A549 (cell line): ENCODE measurements around the gene PTPA. TPM values are rescaled to one million over a fixed set of nuclear protein-coding genes. Genes with fewer than 3 reads are reported as not detected.
A peak's percentile ranks its signal among the peaks of the same experiment; 100 is the strongest.

Experiments
- ATAC-seq, 2 experiments: fragments of 200-7000 bp in 1 of 2; fragments of >200 bp in 1 of 2; cut with Nextera tagmentation in 1 of 2; cut with Tn5 transposase in 1 of 2; 3 replicates each; pipeline versions ENCODE4 v1.8.0 to v1.9.1; 2018 to 2020; ENCODE audit warnings: mild to moderate bottlenecking in 1 of 2, moderate library complexity in 1 of 2
- CTCF ChIA-PET: fragments of 300-600 bp; sonication (Branson Sonifier 250); formaldehyde crosslinking; extraction: SDS; loops from one replicate; lab custom pipeline; 2021; ENCODE audit warnings: antibody characterized with exemption, inconsistent platforms; lab: Yijun Ruan, JAX
- POLR2A ChIA-PET: fragments of 350-600 bp; formaldehyde crosslinking; extraction: SDS; loops from one replicate; lab custom pipeline; 2021; ENCODE audit warnings: antibody characterized with exemption, inconsistent platforms; lab: Yijun Ruan, JAX
- DNase-seq, 2 experiments: peaks; one replicate each; pipeline versions ENCODE4 v3.0.0 to v3.0.0-alpha.2; 2011 to 2016; ENCODE audit warnings: low read depth in 1 of 2, low spot score in 1 of 2
- FAIRE-seq: peaks from 2 replicates; lab custom pipeline; 2011; peaks lifted over from hg19 to GRCh38; lab: Jason Lieb, UNC
- H3K27ac ChIP-seq, 2 experiments: fragments of >200 bp; sonication (Bioruptor Twin); formaldehyde crosslinking; 3 replicates each; pipeline ENCODE4 v1.5.1; 2016 to 2017
- H3K4me1 ChIP-seq: fragments of >200 bp; sonication (Bioruptor Twin); formaldehyde crosslinking; 3 replicates; pipeline ENCODE4 v1.6.1; 2016
- H3K4me2 ChIP-seq: fragments of >200 bp; sonication (Bioruptor Twin); formaldehyde crosslinking; 3 replicates; pipeline ENCODE4 v1.6.1; 2016
- H3K4me3 ChIP-seq: fragments of >200 bp; sonication (Bioruptor Twin); formaldehyde crosslinking; 3 replicates; pipeline ENCODE4 v1.5.1; 2016
- H3K9me3 ChIP-seq: fragments of >200 bp; sonication (Bioruptor Twin); formaldehyde crosslinking; 3 replicates; pipeline ENCODE4 v1.6.1; 2016
- BCL3 ChIP-seq: fragments of >200 bp; sonication (Bioruptor Twin); formaldehyde crosslinking; IDR thresholded peaks from 3 replicates; pipeline ENCODE4 v1.6.1; 2016
- BHLHE40 ChIP-seq: IDR thresholded peaks from 2 replicates; pipeline ENCODE4 v1.6.1; 2012; ENCODE audit warnings: low read depth, low read length, inconsistent platforms
- CEBPB ChIP-seq, 2 experiments: fragments of >200 bp in 1 of 2; sonication (Bioruptor Twin) in 1 of 2; formaldehyde crosslinking in 1 of 2; IDR thresholded peaks; 2 replicates each; pipeline ENCODE4 v1.6.1; 2012 to 2016
- CHD2 ChIP-seq: fragments of 150-350 bp; IDR thresholded peaks from 2 replicates; pipeline ENCODE4 v1.6.1; 2014; ENCODE audit warnings: low read length; ENCODE audit not compliant: partially characterized antibody
- ESRRA ChIP-seq: fragments of 150-350 bp; IDR thresholded peaks from 2 replicates; pipeline ENCODE4 v1.6.1; 2014; ENCODE audit warnings: mild to moderate bottlenecking, low read length, borderline replicate concordance
- FOXS1 ChIP-seq: fragments of 250-450 bp; sonication (Bioruptor Pico); IDR thresholded peaks from 2 replicates; pipeline ENCODE4 v1.5.0; 2020; ENCODE audit warnings: mild to moderate bottlenecking, moderate library complexity
- GATA3 ChIP-seq: IDR thresholded peaks from 2 replicates; pipeline ENCODE4 v1.6.1; 2012; ENCODE audit warnings: borderline replicate concordance
- HDAC2 ChIP-seq: fragments of 200-600 bp; sonication (generic); IDR thresholded peaks from 2 replicates; pipeline ENCODE4 v1.6.1; 2016
- HMGXB4 ChIP-seq: fragments of 250-450 bp; sonication (Bioruptor Pico); IDR thresholded peaks from 2 replicates; pipeline ENCODE4 v1.5.0; 2021; ENCODE audit warnings: mild to moderate bottlenecking, moderate library complexity, borderline replicate concordance
- JUNB ChIP-seq: fragments of >200 bp; sonication (Bioruptor Twin); formaldehyde crosslinking; IDR thresholded peaks from 2 replicates; pipeline ENCODE4 v1.6.1; 2016
- KDM5A ChIP-seq: fragments of 200-600 bp; sonication (generic); IDR thresholded peaks from 2 replicates; pipeline ENCODE4 v1.6.1; 2016; ENCODE audit warnings: antibody characterized with exemption, mild to moderate bottlenecking
- MAFK ChIP-seq: fragments of 450-650 bp; IDR thresholded peaks from 2 replicates; pipeline ENCODE4 v1.6.1; 2014; ENCODE audit not compliant: partially characterized antibody
- MAZ ChIP-seq: fragments of 150-350 bp; IDR thresholded peaks from 2 replicates; pipeline ENCODE4 v1.6.1; 2014; ENCODE audit warnings: antibody characterized with exemption, low read depth, low read length, borderline replicate concordance
- PHF8 ChIP-seq: fragments of 200-600 bp; sonication (generic); IDR thresholded peaks from 2 replicates; pipeline ENCODE4 v1.6.1; 2016; ENCODE audit warnings: low read depth, mild to moderate bottlenecking, antibody characterized with exemption, moderate library complexity, borderline replicate concordance
- POLR2AphosphoS2 ChIP-seq: conservative IDR thresholded peaks from 2 replicates; pipeline ENCODE4 v1.6.1; 2012; ENCODE audit warnings: low read length, improper control_type of control experiment, inconsistent platforms
- RAD21 ChIP-seq, 2 experiments: fragments of >200 bp in 1 of 2; sonication (Bioruptor Twin) in 1 of 2; formaldehyde crosslinking in 1 of 2; IDR thresholded peaks in 1 of 2; conservative IDR thresholded peaks in 1 of 2; 2 replicates in 1 of 2; 3 replicates in 1 of 2; pipeline ENCODE4 v1.6.1; 2012 to 2018; ENCODE audit warnings: inconsistent platforms in 1 of 2
- RARB ChIP-seq: fragments of 250-450 bp; sonication (Bioruptor Pico); IDR thresholded peaks from 2 replicates; pipeline ENCODE4 v1.8.0; 2021; ENCODE audit warnings: mild to moderate bottlenecking, moderate library complexity
- RCOR1 ChIP-seq: fragments of 150-350 bp; IDR thresholded peaks from 2 replicates; pipeline ENCODE4 v1.6.1; 2014; ENCODE audit warnings: antibody characterized with exemption, low read length, low read depth
- RFX5 ChIP-seq: fragments of 450-650 bp; IDR thresholded peaks from 2 replicates; pipeline ENCODE4 v1.7.1; 2014; ENCODE audit warnings: antibody characterized with exemption, mild to moderate bottlenecking, moderate library complexity
- TP53 ChIP-seq: fragments of 250-450 bp; sonication (Bioruptor Pico); IDR thresholded peaks from 2 replicates; pipeline ENCODE4 v1.5.0; 2021; ENCODE audit warnings: mild to moderate bottlenecking, moderate library complexity
- ZC3H11A ChIP-seq: fragments of 450-650 bp; IDR thresholded peaks from 2 replicates; pipeline ENCODE4 v1.6.1; 2014; ENCODE audit warnings: antibody characterized with exemption, mild to moderate bottlenecking
- ZSCAN20 ChIP-seq: fragments of 250-450 bp; sonication (Bioruptor Pico); IDR thresholded peaks from 2 replicates; pipeline ENCODE4 v1.8.0; 2022; ENCODE audit warnings: mild to moderate bottlenecking, moderate library complexity
- WGBS: methylation state at CpG from one replicate; pipeline ENCODE4 v1.1.6; 2017; ENCODE audit errors: missing lambda C conversion rate; 5-methylcytosine and 5-hydroxymethylcytosine counted together
- polyA plus RNA-seq, 4 experiments: library from polyadenylated mRNA; depleted of rRNA in 3 of 4; stranded (reverse); fragments of >200 nt; fragmentation: RNase III in 1 of 4; extraction: RNeasy Plus Mini Kit Qiagen cat#74134 plus additional on column Dnase treatment in 1 of 4; gene quantifications; 2 replicates in 3 of 4; 3 replicates in 1 of 4; pipeline ENCODE4 v1.2.3, GENCODE V29; 2011 to 2017
- TF ChIP-seq, protein P1 (sequence below): IDR thresholded peaks from 2 replicates; pipeline ENCODE4 v1.6.1; 2012
- TF ChIP-seq, protein P2 (sequence below): fragments of 450-650 bp; IDR thresholded peaks from 2 replicates; pipeline ENCODE4 v1.6.1; 2014; ENCODE audit warnings: antibody characterized with exemption

Gene PTPA
- polyA plus RNA-seq, 2 of the 4 experiments (the other 2 are of a cell fraction): 140 to 161 TPM

DNA sequence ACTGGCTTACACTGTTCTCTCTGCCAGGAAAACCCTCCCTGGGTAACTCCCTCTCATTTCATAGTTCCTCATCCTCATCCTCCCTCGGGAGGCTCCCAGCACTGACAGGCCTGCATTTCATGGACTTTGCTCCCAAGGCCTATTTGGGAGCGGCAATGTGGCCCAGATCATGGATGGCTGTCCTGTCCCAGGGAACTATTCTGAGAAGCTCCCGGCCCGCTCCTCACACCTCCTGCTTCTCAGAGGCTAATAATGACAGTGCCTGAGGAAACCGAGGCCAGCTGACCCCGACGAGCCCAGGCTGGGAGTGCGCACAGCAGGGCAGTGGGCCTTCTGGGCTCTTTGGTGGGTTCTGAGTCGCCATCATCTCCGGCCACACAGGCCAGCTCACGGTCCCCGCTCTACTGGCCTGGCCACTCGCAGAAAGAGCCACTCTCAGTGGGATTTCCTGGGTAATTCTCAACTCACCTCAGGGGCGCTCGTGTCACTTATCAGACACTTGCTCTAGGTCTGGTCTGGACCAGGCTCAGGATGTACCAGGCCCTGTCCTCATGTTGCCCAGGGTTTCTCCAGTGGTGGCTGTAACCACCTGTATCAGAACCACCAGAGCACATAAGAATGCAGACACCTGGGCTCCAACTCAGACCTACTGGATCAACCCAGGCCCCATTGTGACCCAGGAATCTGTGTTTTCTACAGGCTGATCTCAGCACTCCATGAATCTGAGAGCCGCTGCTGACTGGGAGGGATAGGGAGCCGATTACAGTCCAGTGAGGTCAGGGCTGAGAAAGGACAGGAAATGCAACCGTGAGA is 32.3 kb upstream of the PTPA start (continued):
- TF ChIP-seq RARB (no peak), CEBPB (IDR thresholded peaks at IDR 0.05) (no peak), FOXS1 (CRISPR knock-in tag) (no peak), GATA3 (no peak), ZSCAN20 (no peak), MAZ (no peak)

DNA sequence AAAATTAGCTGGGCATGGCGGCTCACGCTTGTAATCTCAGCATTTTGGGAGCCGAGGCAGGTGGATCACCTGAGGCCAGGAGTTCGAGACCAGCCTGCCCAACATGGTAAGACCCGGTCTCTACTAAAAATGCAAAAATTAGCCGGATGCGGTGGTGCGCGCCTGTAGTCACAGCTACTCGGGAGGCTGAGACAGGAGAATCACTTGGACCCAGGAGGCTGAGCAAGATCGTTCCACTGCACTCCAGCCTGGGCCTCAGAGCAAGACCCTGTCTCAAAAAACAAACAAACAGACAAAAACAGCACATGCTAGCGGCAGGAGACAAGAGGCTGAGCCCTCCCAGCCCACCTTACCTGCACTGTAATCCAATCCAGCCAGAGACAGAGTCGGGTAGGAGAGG is 31.4 kb upstream of the PTPA start:
- no peaks in the 10 kb centered on the region for H3K9me3 ChIP-seq
- CTCF ChIA-PET: interaction anchor here (1.9 kb wide), 1 partner anchor 74 kb away, joined by 8 read pairs; no protein-coding TSS in a partner anchor

More for the DNA sequence above, 31.4 kb upstream of the PTPA start:
- peak overlapping the region; percentile 92 for H3K4me2 ChIP-seq
- FAIRE-seq: no peak
- peaks cover 18% of the 10 kb centered on the region; the same call in 2 of the 3 replicates for H3K4me1 ChIP-seq
- no peak for ATAC-seq
- no peak for TF ChIP-seq HDAC2
- TF ChIP-seq TP53 (CRISPR knock-in tag): no peak
- no peak for TF ChIP-seq HMGXB4
- TF ChIP-seq, protein P1, sequence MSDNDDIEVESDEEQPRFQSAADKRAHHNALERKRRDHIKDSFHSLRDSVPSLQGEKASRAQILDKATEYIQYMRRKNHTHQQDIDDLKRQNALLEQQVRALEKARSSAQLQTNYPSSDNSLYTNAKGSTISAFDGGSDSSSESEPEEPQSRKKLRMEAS: no peak
- no peak for TF ChIP-seq BHLHE40
- TF ChIP-seq RAD21 (conservative IDR thresholded peaks at IDR 0.05 in 1 of 2, IDR thresholded peaks at IDR 0.05 in 1 of 2): no peak
- no peak for TF ChIP-seq MAFK
- TF ChIP-seq JUNB: no peak
- TF ChIP-seq, protein P2, sequence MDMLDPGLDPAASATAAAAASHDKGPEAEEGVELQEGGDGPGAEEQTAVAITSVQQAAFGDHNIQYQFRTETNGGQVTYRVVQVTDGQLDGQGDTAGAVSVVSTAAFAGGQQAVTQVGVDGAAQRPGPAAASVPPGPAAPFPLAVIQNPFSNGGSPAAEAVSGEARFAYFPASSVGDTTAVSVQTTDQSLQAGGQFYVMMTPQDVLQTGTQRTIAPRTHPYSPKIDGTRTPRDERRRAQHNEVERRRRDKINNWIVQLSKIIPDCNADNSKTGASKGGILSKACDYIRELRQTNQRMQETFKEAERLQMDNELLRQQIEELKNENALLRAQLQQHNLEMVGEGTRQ: no peak
- no peak for TF ChIP-seq RFX5
- TF ChIP-seq BCL3: no peak
- TF ChIP-seq POLR2AphosphoS2: no peak
- no peak for TF ChIP-seq CHD2
- no peak for TF ChIP-seq ZC3H11A
- TF ChIP-seq KDM5A: no peak
- no peak; the same call in 1 of the 2 replicates for TF ChIP-seq PHF8
- no peak for TF ChIP-seq GATA3
- TF ChIP-seq RCOR1: no peak
- TF ChIP-seq ESRRA: no peak
- no peak for DNase-seq
- peak overlapping the region; percentile 53; the same call in 2 of the 3 replicates for H3K4me3 ChIP-seq
- WGBS: 82% methylated on average over 13 of the region's 13 CpGs
- no peak overlapping the region for H3K27ac ChIP-seq
- POLR2A ChIA-PET: interaction anchor here (1.2 to 1.9 kb wide), 3 partner anchors 32 to 52 kb away, joined by 3 to 8 read pairs (median 3); partner anchors contain the start of genes MIGA2 and SH3GLB2
